Ectodermal cell (in vitro differentiated cells): ENCODE measurements around the gene MMP13.

Experiments
- H3K27ac ChIP-seq: 2 replicates; pipeline ENCODE4 v1.7.0; 2013; ENCODE audit warnings: mild to moderate bottlenecking, low read depth, low read length; ENCODE audit not compliant: insufficient read depth, poor library complexity, severe bottlenecking
- H3K27me3 ChIP-seq: 2 replicates; pipeline ENCODE4 v1.7.0; 2013; ENCODE audit warnings: mild to moderate bottlenecking, low read length; ENCODE audit not compliant: insufficient read depth, control insufficient read depth, poor library complexity, severe bottlenecking
- H3K36me3 ChIP-seq: one replicate; pipeline ENCODE4 v1.7.0; 2013; ENCODE audit warnings: low read length; ENCODE audit not compliant: control insufficient read depth, insufficient read depth
- H3K4me1 ChIP-seq: one replicate; pipeline ENCODE4 v1.7.0; 2013; ENCODE audit warnings: low read length; ENCODE audit not compliant: control insufficient read depth, insufficient read depth
- H3K4me3 ChIP-seq: 2 replicates; pipeline ENCODE4 v1.7.0; 2013; ENCODE audit warnings: low read depth, low read length, control low read depth; ENCODE audit not compliant: insufficient read depth
- H3K9me3 ChIP-seq: 2 replicates; pipeline ENCODE4 v1.7.0; 2013; ENCODE audit warnings: mild to moderate bottlenecking, low read length, moderate library complexity; ENCODE audit not compliant: control insufficient read depth
- WGBS, 2 experiments: methylation state at CpG; one replicate each; pipeline ENCODE4 v1.1.7; 2013; ENCODE audit warnings: missing lambda C conversion rate in 2 of 2; 5-methylcytosine and 5-hydroxymethylcytosine counted together

Gene MMP13

DNA sequence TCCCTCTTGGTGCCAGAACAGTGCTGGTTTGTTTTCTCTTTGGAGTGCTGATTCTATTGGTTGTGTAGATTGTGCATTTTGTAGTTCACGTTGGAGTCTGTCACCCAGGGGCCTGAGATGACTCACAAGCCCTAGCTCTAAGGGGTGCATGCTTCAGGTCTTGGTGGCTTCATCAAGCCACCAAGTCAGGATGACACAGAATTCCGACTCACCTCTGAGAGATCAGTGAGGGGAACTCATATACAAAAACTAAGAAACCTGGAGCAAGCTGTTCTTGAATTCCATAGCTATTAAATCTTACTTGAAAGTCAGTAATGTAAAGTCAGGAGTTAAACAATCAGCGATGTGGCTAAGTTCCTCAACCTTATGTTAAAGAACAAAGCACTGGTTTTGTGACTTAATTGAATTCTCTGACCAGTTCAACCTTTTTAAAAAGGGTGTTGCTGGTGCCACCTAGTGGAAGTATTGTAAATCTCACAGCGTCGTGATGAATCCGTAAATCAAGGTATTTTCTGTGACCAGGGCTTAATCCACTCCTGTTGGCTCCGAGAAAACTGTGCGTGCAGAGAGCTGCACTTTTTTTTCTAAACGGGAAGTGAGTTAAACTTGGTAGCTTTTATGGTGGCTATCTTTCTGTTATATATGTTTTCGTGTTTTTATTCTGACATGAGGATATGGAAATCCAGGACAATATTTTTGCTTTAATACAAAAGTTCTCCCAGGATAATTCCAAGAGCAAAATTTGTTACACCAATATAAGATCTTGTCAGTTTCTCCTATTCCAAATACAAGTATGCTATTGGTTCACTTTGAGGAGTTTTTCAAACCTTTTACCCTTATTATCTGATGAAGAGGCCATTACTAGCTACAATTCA is 14.6 kb downstream of the MMP13 start:
- Histone ChIP-seq H3K4me1 (no peaks in the 10 kb centered on the region), H3K27ac (no peak overlapping the region), H3K27me3 (no peaks in the 10 kb centered on the region), H3K4me3 (no peak overlapping the region), H3K36me3 (no peaks in the 10 kb centered on the region), H3K9me3 (no peaks in the 10 kb centered on the region)
- 27 to 35% methylated on average over 9 to 10 of the region's 10 CpGs for WGBS, 2 experiments

GRCh38 chr11:102936864-102937509 is 18.5 kb downstream of the MMP13 start:
- H3K4me1 ChIP-seq, result no peaks in the 10 kb centered on the region
- H3K9me3 ChIP-seq, result no peaks in the 10 kb centered on the region
- no peak overlapping the region for H3K4me3 ChIP-seq
- no peaks in the 10 kb centered on the region for H3K27me3 ChIP-seq
- WGBS, 2 experiments, result 91 to 99% methylated on average over 5 to 6 of the region's 6 CpGs
- no peak overlapping the region for H3K27ac ChIP-seq
- H3K36me3 ChIP-seq, result no peaks in the 10 kb centered on the region

DNA sequence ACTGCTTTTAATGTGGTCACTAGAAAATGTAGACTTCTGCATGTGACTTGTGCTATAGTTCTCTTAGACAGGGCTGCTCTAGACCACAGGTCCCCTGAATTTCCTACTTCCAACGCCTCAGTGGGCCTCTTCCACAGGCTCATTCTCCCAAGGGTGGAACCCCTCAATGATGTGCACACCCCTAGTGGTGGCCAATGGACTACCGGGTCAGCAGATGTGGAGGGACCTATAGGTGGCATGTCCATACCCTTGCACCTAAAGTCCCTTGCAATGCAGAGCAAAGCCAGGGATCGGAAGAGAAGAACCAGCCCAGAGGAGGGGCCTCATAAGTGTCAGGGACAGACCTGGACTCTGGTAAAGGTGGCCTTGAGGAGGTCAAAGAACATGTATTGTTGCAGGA is 20.0 kb downstream of the MMP13 start:
- no peak overlapping the region for H3K4me3 ChIP-seq
- 92 to 94% methylated on average over 3 of the region's 3 CpGs for WGBS, 2 experiments
- no peaks in the 10 kb centered on the region for H3K27me3 ChIP-seq
- H3K4me1 ChIP-seq, result no peaks in the 10 kb centered on the region
- H3K27ac ChIP-seq, result no peak overlapping the region
- H3K9me3 ChIP-seq, result no peaks in the 10 kb centered on the region
- no peaks in the 10 kb centered on the region for H3K36me3 ChIP-seq

- no peaks in the 10 kb centered on the region for H3K9me3 ChIP-seq
- no peaks in the 10 kb centered on the region for H3K4me1 ChIP-seq
- no peak overlapping the region for H3K27ac ChIP-seq
- no peaks in the 10 kb centered on the region for H3K36me3 ChIP-seq
- WGBS, 2 experiments, result 81 to 86% methylated on average over 4 of the region's 4 CpGs
- no peak overlapping the region for H3K4me3 ChIP-seq
- H3K27me3 ChIP-seq, result no peaks in the 10 kb centered on the region
Observed at GRCh38 chr11:102934735-102935134, 20.8 kb downstream of the MMP13 start.

GRCh38 chr11:102933627-102934026 is 21.9 kb downstream of the MMP13 start:
- H3K9me3 ChIP-seq, result no peaks in the 10 kb centered on the region
- no peak overlapping the region for H3K4me3 ChIP-seq
- no peaks in the 10 kb centered on the region for H3K27me3 ChIP-seq
- WGBS, 2 experiments, result 96 to 100% methylated on average over 2 of the region's 3 CpGs
- no peaks in the 10 kb centered on the region for H3K36me3 ChIP-seq
- no peak overlapping the region for H3K27ac ChIP-seq
- no peaks in the 10 kb centered on the region for H3K4me1 ChIP-seq

DNA sequence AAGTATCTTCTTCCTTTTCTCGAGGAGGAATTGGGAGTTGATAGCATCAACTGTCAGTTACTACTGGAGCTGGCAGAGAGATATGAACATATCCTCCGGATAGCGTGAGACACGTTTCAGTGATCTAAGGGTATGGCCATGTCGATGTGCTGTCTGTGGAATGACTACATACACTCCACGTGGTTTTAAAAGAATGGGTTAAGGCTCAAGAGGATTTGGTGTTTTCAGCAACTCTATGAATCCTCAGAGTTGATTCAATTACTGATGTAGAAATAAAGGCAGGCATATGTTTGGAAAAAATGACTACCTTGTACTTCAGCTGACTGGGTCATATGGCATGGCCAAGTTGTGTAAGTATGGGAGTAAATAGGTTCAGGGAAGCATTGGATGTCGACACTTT is 22.9 kb downstream of the MMP13 start:
- Histone ChIP-seq H3K9me3 (no peaks in the 10 kb centered on the region), H3K27ac (no peak overlapping the region), H3K36me3 (no peaks in the 10 kb centered on the region), H3K4me1 (no peaks in the 10 kb centered on the region), H3K27me3 (no peaks in the 10 kb centered on the region), H3K4me3 (no peak overlapping the region)
- 92 to 97% methylated on average over 7 of the region's 7 CpGs for WGBS, 2 experiments

- Histone ChIP-seq H3K27ac (no peak overlapping the region), H3K9me3 (no peaks in the 10 kb centered on the region), H3K36me3 (no peaks in the 10 kb centered on the region), H3K27me3 (no peaks in the 10 kb centered on the region), H3K4me1 (no peaks in the 10 kb centered on the region), H3K4me3 (no peak overlapping the region)
Observed at GRCh38 chr11:102930451-102930850, 25.1 kb downstream of the MMP13 start.

DNA sequence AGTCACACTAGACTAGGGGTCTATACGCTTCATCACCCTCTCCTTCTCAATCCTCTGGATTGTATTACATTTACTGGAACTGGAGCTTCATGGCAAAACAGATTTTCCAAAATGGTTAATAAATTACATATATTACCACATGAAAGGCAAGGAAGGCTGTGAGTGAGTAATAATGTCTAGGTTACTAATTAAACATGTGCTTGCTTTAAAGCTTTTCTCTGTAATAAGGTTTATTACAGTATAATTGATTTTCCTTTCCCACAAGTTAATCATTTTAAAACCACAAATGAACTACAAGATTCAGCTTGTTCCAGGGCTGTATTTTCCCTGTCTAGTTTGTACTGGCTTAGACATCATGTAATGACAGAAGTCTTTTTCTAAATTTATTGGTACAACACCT is 25.6 kb downstream of the MMP13 start:
- Histone ChIP-seq H3K9me3 (no peaks in the 10 kb centered on the region), H3K4me1 (no peaks in the 10 kb centered on the region), H3K4me3 (no peak overlapping the region), H3K36me3 (no peaks in the 10 kb centered on the region), H3K27me3 (no peaks in the 10 kb centered on the region), H3K27ac (no peak overlapping the region)
- 89 to 100% methylated on average over 1 of the region's 1 CpG for WGBS, 2 experiments

- Histone ChIP-seq H3K4me1 (no peaks in the 10 kb centered on the region), H3K4me3 (no peak overlapping the region), H3K9me3 (no peaks in the 10 kb centered on the region), H3K27ac (no peak overlapping the region), H3K27me3 (no peaks in the 10 kb centered on the region), H3K36me3 (no peaks in the 10 kb centered on the region)
- 91 to 96% methylated on average over 3 of the region's 3 CpGs for WGBS, 2 experiments
Observed at GRCh38 chr11:102929166-102929565, 26.4 kb downstream of the MMP13 start.

DNA sequence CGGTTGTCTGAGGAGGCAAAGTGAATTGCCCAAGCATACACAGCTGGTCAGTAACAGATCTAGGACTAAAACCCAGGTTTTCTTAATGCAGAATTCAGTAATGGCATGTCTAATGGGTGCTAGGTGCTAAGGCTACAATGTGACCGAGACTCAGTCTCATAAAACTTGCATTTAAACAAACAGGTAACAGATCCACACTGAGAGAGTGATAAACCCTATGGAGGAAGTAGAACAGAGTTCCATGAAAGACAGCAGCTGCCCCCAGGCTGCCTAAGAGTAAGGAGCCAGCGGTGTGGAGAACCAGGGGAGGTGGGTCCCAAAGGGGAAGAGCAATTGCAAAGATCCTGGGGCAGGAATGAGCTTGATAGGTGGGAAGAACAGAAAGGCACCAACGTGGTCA is 27.3 kb downstream of the MMP13 start:
- no peak overlapping the region for H3K4me3 ChIP-seq
- no peaks in the 10 kb centered on the region for H3K4me1 ChIP-seq
- no peak overlapping the region for H3K27ac ChIP-seq
- H3K9me3 ChIP-seq, result no peaks in the 10 kb centered on the region
- H3K27me3 ChIP-seq, result no peaks in the 10 kb centered on the region
- H3K36me3 ChIP-seq, result no peaks in the 10 kb centered on the region
- WGBS, 2 experiments, result 91 to 94% methylated on average over 4 of the region's 4 CpGs
